HG03060 (cell line): ENCODE measurements around the gene SMC3.
"Not testable (repeated sequence)": the region's sequence is repeated elsewhere in the genome, so short reads cannot be mapped to it uniquely, and the experiment has no call there.

Source experiments
- ATAC-seq: cut with Tn5 transposase; IDR thresholded peaks from one replicate; pipeline ENCODE4 v1.9.1; 2021; ENCODE audit warnings: low read depth, moderate number of reproducible peaks; ENCODE audit not compliant: unreplicated experiment

SMC3 gene

GRCh38 chr10:110567201-110568054 is at the start of gene SMC3:
Gene SMC3 (plus strand): TSS chr10:110567695. CDS start chr10:110567817, 122 bp downstream.
- peak; percentile 76 for ATAC-seq

- no peak for ATAC-seq
Measured at GRCh38 chr10:110522365-110522988, 45.0 kb upstream of the SMC3 start.

- ATAC-seq = no peak
Measured at GRCh38 chr10:110523736-110524135, 43.8 kb upstream of the SMC3 start.

GRCh38 chr10:110524179-110524858 is 43.2 kb upstream of the SMC3 start:
- ATAC-seq = no peak

GRCh38 chr10:110524859-110525232 is 42.6 kb upstream of the SMC3 start:
- ATAC-seq = no peak

- ATAC-seq = no peak
Measured at GRCh38 chr10:110525349-110526260, 41.9 kb upstream of the SMC3 start.

- ATAC-seq = no peak
Measured at GRCh38 chr10:110527731-110528171, 39.7 kb upstream of the SMC3 start.

- no peak for ATAC-seq
Measured at GRCh38 chr10:110528224-110528996, 39.1 kb upstream of the SMC3 start.

GRCh38 chr10:110528997-110529524 is 38.4 kb upstream of the SMC3 start:
- ATAC-seq = peak; percentile 73

- ATAC-seq = no peak
Measured at GRCh38 chr10:110529596-110530011, 37.9 kb upstream of the SMC3 start.

- no peak for ATAC-seq
Measured at GRCh38 chr10:110530131-110530831, 37.2 kb upstream of the SMC3 start.

- no peak for ATAC-seq
Measured at GRCh38 chr10:110531687-110532086, 35.8 kb upstream of the SMC3 start.

- ATAC-seq = not testable (repeated sequence)
Measured at GRCh38 chr10:110532628-110533027, 34.9 kb upstream of the SMC3 start.

- no peak for ATAC-seq
Measured at GRCh38 chr10:110533149-110533548, 34.3 kb upstream of the SMC3 start.

GRCh38 chr10:110534571-110534970 is 32.9 kb upstream of the SMC3 start:
- no peak for ATAC-seq

- ATAC-seq = peak; percentile 73
Measured at GRCh38 chr10:110535958-110536891, 31.3 kb upstream of the SMC3 start.

- ATAC-seq = no peak
Measured at GRCh38 chr10:110539091-110539490, 28.4 kb upstream of the SMC3 start.

GRCh38 chr10:110540031-110540430 is 27.5 kb upstream of the SMC3 start:
- ATAC-seq = no peak
